Coronary artery (tissue), 2 donors: ENCODE measurements around the gene HOXD8.

Source experiments
- DNase-seq: peaks from one replicate; pipeline ENCODE4 v3.0.0-alpha.2; 2017; ENCODE audit warnings: low spot score
- H3K27ac ChIP-seq, 2 donors: fragments of 200-600 bp; sonication (generic); one replicate each; pipeline ENCODE4 v1.5.1; 2016 to 2019
- H3K4me3 ChIP-seq: fragments of 200-600 bp; sonication (generic); 2 replicates; pipeline ENCODE4 v1.5.1; 2016; ENCODE audit warnings: mild to moderate bottlenecking, moderate library complexity
- CTCF ChIP-seq: fragments of 200-600 bp; sonication (generic); IDR thresholded peaks from one replicate; pipeline ENCODE4 v1.5.1; 2019; ENCODE audit warnings: antibody characterized with exemption

Gene HOXD8

GRCh38 chr2:176115883-176116813, 13.4 kb upstream of the HOXD8 start, which contains the start of gene HOXD10:
TSS of gene HOXD10 (plus strand) at chr2:176116778. CDS start at chr2:176116834, 56 bp downstream.
- Histone ChIP-seq H3K4me3 (no peak within 1 kb of the TSS), H3K27ac (no peak within 1 kb of the TSS)
- no peak for TF ChIP-seq CTCF
- DNase-seq = no peak

GRCh38 chr2:176117162-176117822, 12.2 kb upstream of the HOXD8 start:
- DNase-seq = no peak
- H3K4me3 ChIP-seq = no peak overlapping the region
- TF ChIP-seq CTCF = no peak
- no peak overlapping the region for H3K27ac ChIP-seq

DNA sequence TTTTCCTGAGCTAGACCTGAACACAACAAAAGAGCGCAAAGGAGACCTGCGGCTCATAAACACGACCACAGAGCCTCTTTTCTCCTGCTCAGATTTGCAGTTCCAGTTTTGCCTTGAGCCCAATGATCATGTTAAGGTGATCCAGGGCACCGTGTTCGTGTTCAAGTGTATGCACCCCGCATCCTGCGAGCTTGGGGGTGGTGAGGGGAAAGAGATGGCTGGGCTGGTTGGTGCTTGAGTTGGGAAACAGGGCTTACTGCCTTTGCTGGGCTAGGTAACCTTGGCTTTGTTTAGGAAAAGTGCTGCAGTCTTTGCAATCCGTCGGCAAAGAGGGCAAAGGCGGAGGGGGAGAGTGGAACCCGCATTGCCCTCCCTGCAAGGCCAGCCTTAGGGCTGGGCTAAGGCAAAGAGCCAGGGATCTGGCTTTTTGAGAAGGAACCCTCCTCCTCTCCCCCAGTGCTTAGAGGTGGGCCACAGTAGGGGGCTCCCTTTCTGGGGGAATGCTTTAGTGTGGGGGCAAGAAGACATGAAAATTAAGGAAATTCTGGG, 11.6 kb upstream of the HOXD8 start:
- no peak for DNase-seq
- H3K4me3 ChIP-seq = no peak overlapping the region
- TF ChIP-seq CTCF = no peak
- no peak overlapping the region for H3K27ac ChIP-seq

GRCh38 chr2:176118601-176119339, 10.7 kb upstream of the HOXD8 start:
- no peak overlapping the region for H3K4me3 ChIP-seq
- no peak for DNase-seq
- no peak overlapping the region for H3K27ac ChIP-seq
- TF ChIP-seq CTCF = no peak

DNA sequence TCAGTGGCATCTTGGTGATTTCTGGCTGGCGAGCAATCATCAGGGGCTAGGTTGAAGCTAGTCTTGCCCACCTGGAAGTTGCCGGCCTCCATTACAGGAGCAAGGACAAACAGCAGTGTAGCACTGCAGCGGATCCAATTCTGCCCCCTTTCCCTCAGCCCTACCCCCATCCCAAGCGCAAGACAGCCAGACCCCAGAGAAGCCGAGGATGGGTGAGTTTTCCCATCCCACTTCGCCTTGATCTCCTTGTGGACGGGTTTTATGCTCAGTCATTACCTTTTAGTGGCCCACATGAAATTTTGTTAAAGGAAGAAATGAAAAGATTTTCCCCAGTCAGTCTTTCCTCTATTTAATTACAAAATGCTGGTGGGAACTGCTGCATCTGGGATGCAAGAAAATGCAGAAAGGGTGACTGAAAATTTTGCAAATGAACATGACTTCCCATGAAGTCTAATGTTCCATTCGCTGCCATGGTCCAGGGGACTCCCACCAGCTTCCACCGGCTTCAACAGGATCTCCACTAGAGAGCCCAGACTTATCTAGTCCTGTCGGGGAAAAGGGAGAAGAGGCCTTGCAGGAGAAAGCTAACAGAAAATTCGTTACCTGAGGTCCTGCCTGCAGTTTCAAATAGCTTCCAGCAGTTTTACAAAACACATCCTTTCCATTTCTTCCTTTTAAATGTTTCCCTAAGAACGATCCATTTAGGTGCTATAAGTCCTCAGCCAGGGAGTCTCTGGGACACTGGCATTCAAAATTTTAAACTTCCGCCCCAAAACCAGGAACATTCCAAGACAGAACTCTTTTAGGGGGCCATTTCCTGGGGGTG, 8.9 kb upstream of the HOXD8 start:
- DNase-seq = no peak
- no peak overlapping the region for H3K27ac ChIP-seq
- TF ChIP-seq CTCF = no peak
- H3K4me3 ChIP-seq = no peak overlapping the region
